SKM-1 treated with dmso at 0.1 percent for 144 hours (cell line): ENCODE data around the gene COMMD4.

Experiments
- DNase-seq: peaks from one replicate; lab custom pipeline; 2025; ENCODE audit not compliant: unreplicated experiment; lab: John Stamatoyannopoulos, UW

The COMMD4 gene

DNA sequence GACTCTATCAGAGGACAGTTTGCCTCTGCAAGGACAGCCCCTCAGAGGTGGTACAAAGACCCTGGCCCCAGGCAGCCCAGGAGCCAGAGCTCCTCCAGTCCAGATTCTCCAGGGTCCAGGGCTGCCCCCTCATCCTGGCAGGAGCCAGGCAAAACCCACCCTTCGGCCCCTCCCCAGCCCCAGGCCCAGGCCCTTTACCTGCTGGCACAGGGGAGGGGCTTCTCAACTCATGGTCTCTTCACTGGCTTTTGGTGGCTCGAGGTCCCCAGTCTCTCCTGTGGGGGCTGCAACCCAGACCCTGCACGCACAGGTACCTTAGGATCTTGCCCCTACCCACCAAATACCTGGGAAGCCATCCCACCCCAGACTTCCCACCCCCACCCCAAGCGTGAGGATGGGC lies 19.5 kb downstream of the COMMD4 start:
- no peak for DNase-seq

DNA sequence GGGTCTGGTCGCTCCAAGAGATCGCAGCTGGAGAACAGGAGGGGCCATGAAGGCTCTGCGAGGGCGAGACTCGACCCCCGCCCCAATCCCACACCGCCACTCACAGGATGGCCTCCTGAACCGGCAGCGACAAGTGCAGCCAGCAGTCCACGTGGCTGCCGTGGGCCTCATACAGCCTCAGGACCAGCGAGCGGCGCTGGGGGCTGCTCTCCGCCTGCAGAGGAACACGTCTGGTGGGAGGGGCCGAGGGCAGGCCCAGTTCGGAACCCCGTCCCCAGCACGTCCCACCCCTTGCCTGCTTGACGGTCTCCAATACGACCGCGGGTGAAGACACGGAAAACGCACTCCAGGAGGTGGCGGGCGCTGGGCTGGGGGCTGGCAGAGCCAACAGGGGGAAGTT lies 20.1 kb downstream of the COMMD4 start:
- no peak for DNase-seq

DNA sequence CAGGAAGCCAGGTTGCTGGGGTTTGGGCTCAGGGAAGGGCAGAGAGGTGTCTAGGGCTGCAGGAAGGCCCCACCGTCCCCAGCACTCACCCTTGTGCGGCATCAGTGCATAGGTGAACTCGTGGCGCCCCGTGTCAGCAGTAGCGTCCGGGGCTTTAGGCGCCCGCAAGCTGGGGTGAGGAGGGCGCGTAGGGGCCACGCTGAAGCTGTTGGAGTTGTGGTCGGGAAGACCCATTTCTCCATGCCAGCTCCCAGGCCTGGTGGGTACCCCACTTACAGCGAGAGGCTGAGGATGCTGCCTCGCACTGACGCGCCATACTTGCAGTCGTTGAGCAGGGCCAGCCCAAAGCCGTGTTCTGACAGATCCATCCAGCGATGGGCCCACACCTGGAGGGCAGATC lies 20.7 kb downstream of the COMMD4 start:
- DNase-seq: no peak

DNA sequence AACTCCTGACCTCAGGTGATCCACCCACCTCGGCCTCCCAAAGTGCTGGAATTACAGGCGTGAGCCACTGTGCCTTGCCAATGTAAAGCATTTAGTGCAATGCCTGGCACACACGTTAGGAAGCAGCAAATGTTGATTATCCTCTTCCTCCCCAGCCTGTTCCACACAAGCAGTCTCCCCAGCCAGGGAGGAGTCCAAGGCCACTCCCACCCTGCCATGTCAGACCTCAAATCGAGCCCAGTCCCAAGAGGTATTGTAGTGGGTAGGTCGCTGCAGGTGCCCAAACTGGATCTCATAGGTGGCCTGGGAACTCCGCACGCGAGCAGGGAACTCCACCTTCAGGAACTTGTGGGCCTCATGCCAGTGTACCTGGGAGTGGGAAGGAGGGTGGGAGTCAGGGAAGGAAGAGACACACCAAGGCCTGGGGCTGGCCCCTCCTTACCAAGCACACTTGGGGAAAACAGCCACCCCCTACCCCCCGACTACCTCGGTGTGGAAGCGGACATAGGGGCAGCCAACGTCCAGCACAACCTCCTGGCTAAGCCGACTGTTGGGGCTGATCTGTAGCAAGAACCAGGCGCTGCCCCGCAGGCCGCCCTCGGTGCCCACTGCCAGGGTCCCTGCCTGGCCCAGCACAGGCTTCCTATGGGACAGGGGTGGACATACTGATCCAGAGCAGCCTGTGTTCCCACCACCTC lies 22.3 kb downstream of the COMMD4 start:
- DNase-seq: no peak

DNA sequence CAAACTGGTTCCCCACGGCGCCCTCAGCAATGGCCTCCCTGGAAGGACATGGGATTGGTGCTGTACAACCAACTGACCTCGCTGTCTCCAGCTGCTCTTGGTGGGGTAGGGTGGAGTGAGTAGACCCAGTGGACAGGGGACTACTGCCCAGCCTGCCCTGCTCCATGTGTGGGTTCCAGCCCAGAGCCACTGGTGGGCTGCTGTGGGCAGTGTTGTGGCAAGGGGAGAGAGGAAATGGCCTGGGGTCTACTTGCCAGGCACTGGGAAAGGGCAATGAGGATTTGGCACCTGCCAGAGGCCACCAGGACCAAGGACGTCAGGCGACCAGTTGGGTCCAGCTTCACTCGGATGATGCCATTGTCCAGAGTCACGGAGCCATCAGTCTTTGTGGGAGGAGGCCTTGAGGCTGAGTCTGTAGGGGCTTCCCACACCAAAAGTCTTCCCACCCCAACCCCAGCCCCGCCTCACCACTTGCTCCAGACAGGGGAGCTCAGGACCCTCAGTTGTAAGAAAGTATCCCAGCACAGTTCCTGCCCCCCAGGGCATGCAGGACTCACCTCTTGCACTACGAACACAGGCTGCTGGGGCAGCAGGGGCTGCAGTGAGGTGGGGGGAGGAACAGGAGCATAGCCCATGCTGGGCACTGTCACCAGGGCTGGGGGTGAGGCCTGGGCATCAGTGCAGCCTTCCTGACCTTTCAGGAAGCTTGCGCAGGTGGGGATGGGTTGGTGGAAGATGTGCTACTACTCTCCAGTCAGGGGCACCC lies 23.1 kb downstream of the COMMD4 start:
- DNase-seq: no peak

DNA sequence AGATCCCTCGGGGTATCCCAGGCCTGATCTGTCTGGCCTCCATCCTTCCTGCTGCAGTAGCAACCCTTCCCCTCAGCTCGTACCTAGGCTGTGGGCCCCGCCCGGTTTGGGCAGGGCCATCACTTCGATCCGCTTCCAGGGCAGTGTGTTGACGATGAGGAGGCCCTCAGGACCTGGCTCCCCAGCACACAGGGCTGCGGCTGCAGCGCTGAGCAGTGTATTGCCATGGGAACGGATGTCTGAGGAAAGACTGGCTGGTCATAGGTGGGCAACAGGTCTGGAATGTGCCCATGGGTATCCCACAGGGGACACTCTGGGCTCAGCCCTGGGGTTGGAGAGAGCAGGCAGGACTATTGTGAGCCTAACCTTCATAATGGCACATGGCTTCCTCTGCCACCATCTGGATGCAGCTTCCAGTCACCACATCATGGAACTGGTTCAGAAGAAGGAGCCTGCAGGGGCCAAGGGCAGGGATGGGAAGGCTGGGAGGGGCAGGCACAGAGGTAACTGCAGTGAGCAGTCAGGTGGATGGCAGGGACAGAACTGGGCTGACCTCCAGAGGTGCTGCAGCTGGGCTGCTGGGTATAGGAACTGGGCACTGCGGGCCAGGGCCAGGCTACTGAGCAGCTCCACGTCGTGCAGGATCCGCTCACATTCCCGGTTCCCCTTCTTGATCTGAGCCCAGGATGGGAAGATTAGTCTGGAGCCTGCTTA lies 23.8 kb downstream of the COMMD4 start:
- no peak for DNase-seq

DNA sequence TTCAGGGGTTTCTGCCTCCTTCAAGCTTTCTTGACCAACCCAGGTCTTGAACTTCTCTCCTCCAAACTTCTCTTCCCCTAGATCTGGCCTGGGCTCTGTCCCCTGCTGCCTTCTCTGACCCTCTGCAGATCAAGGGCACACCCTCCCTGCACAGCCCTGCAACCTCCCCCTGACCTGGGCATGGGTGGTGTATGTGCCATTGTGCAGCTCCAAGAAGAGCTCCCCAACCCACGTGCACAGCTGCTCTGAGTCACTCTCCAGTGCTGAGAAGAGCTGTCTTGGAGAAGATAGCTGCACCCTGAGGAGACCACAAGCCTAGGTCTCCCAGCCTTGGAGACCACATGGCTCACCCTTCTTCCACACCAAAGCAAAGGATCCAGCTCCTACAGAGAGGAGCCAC lies 24.5 kb downstream of the COMMD4 start:
- no peak for DNase-seq

DNA sequence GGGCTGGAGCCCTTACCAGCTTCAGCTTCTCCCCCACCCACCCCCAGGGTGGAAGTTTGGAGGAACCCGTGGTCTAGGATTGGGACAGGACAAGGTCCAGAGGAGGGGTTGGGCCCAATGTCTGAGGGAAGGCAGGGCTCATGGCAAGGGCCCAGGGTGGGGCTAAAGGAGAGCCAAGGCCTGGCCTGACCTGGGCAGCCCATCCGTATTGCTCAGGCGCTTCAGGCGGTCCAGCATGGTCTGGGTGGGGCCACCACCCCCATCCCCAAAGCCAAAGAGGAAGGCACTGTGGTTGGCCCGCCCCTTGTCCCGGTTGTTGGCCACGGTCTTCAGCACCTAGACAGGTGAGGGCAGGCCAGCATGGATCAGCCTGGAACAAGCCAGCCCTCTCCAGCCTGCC lies 25.0 kb downstream of the COMMD4 start:
- DNase-seq: no peak

DNA sequence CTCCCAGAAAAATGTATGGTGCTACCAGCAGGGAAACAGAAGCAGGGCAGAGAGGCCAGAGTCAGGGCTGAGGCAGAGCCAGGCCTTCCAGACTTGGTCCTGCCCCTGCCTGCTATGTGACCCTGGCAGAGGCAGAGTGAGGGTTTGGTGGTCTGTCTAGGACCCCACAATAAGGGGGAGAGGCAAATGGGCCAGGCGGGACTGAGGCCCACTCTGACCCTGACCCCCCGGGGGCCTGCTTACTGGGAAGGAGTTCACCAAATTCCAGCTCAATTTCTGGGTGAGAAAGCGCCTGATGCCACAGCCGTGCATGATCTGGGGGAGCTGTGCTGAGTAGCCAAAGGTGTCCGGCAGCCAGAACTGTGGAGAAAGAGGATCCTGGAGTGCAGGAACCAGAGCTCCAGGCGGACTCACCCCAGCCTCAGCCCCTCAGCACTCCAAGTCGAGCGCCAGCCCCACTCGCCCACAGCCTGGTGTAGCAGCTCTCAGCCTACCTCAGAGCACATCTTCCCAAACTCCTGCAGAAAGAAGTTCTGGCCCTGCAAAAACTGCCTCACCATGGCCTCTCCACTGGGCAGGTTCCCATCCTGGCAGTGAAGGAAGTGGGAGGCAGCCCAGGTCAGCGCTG lies 25.6 kb downstream of the COMMD4 start:
- DNase-seq: no peak

DNA sequence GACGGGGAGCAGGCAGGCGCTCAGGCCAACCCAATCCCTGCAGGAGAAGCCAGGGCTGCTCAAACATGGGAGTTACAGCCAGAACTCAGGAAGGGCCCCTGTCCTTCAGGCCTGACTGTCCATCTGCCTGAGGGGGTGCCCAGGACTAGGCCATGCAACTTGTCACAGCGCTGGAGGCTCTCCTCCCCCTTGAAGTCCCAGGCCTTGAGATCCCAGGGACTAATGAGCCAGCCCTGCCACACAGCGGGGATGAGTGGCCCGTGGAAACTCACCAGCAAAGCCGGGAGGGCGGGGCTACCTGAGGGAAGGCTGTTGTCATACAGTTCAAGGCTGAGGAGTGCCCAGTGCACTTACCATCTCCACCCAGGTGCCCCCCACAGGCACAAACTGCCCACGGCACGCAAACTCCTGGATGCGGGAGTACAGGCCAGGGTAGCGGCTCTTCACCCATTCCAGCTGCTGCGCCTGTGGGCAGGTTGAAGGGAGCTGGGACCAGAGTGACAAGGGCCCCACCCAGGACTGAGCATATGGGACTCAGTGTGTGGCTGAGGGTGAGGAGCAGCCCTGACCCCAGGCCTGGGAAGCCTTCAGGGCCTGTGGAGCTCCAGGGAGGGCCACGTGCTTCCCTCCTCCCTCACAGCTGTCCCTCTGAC lies 26.3 kb downstream of the COMMD4 start:
- no peak for DNase-seq

DNA sequence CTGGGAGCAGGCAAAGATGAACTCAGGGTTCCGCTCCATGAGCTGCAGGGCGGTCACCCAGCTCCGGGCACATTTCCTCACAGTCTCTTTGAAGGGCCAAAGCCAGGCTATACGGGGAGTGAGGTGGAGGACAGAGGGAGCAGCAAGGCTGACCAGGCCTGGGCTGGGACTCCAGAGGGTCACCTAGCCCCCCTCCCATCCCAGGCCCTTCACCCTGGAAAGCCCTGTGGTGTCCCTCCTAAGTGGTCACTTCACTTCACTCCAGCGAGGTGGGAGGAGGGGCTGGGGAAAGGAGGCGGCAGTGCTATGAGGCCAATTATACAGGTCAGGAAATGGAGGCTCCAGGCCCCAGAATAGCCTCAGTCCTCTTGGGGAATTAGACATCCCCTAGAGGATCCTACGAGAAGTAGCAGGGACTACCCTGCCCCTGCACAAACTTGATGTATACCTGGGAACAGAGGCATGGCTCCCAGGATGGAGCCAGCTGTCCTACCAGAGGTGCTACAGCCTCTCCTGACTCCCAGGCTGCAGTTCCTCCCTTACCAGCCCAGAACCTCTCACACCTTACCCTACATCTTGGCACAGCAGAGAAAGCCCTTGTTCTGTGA lies 26.9 kb downstream of the COMMD4 start:
- DNase-seq: no peak

DNA sequence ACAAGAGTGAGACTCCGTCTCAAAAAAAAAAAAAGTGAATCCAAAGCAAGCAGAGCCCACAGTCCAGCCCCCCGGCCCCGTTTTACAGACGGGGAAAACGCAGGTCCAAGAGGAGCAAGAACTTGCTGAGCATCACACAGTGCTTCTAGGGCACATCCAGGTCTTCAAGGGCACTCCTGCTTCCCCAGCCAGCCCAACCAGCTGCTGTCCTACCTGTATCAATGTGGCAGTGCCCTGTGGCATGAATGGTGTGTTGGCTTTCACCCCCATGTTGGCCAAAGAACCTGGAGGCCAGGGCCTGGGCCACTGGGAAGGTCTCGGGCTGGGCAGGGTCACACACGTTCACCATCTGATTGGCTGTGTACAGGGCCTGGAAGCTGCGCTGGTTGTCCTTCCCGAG lies 27.9 kb downstream of the COMMD4 start:
- DNase-seq: no peak

DNA sequence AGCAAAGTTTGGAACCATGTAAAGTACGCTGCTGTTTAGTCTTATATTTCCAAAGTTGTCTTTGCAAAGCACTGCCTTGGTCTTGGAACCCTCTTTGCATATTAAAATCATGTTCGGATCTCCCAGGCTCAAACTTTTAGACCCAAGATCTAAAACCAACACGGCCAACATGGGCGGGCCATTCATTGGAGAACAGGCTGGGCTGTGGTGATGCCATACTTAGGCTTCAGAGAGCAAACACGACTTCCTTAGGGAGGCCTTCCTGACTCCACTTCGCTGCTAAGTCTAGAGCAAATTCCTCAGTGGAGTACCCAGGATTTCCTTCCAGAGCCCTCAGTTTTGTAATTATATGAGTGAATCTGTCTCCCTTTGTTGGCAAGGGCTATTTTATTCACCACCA lies 29.0 kb downstream of the COMMD4 start:
- no peak for DNase-seq

DNA sequence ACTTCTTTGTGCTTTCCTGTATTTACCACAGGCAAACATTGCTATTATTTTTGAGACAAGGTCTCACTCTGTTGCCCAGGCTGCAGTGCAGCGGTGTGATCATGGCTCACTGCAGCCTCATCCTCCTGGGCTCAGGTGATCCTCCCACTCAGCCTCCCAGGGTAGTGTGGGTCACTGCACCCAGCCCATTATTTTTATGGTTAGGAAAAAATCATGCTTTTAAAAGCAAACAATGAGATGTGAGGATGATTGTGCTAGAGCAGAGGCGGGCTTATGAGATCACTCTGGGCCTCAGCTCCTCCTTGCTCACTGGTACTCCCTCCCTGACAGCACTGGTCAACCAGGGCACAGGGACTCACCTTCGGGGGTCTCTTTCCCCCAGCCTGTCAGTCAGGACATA lies 30.3 kb downstream of the COMMD4 start:
- no peak for DNase-seq

DNA sequence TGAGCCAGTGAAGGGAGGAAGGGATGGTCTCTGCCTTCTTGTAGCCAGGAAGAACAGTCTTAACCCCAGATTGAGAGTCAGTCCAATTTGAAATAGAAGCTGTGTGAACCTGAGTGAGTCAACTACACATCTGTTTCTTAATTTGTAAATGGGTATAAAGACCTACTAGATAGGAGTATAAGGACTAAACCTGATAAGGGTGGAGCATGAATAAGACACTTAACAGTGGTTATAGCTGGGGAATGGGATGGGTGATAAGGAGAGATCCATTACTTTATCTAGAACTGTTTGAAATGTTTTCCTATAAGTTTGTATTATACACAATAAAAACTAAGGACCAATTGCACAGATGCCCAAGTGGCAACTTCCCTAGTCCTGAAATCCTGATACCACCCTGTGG lies 31.1 kb downstream of the COMMD4 start:
- no peak for DNase-seq

DNA sequence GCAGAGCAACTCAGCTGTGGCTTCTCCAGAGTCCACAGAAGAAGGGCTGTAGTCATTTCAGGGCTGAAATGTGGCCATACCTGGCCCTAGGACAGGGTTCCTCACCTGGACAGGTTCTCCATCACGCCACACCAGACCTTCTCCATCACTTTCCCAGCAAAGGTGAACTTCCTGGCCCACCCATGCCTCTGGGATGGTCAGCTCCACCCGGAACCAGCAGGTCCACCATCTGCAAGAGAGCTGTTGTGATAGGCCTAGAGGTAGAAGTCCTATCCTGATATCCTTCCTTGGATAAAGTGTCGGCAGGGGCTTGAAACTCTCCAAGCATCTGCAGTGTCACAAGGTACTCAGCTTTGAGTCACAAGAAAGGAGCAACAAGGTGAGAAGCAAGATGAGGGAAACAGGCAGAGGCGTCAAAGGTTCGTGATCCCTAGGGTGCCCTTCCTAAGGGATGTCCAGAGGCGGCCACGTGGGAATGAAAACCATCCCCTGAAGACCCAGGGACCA lies 31.6 kb downstream of the COMMD4 start:
- DNase-seq: no peak

DNA sequence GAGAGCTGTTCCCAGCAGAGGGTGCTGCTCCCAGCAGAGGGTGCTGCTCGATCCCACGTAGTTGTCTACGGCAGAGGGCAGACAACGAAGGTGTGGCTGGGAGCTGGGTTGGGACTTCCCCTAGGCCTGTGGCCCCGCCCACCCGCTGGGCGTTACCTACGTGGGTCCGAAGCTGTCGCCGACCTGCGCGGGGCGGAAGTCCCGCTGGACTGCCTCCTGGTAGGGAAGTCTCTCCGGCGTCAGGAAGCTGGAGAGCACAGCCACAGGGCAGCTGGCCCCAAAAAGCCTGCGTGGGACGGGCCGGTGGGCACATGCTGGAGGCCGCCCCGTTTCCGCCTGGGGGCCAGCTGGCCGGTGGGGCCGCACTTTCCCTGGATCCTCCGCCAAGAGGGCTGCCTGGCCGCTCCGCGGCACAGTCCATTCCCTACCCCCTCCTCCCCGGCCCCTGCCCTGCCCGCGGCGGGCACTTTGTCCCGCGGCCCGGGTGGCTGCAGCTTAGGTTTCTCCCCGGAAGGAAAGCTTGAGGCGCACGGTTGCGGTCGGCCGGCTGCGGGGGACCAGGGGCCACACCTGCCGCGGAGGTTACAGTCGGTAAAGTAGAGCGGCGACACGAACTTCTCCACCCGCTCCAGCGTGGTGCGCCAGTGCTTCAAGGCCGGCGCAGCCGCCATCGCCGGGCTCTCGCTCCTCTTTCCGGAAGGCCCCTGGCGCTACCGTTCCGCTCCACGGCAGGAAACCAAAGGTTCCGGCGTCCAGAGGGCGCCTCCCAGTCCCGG lies 32.2 kb downstream of the COMMD4 start, which contains the start of gene MAN2C1:
Gene MAN2C1, minus strand, starts transcription at position 695 of the 776 bp plus-strand sequence. Its CDS starts 24 bp downstream, at position 671.
- peak; percentile 95 for DNase-seq

DNA sequence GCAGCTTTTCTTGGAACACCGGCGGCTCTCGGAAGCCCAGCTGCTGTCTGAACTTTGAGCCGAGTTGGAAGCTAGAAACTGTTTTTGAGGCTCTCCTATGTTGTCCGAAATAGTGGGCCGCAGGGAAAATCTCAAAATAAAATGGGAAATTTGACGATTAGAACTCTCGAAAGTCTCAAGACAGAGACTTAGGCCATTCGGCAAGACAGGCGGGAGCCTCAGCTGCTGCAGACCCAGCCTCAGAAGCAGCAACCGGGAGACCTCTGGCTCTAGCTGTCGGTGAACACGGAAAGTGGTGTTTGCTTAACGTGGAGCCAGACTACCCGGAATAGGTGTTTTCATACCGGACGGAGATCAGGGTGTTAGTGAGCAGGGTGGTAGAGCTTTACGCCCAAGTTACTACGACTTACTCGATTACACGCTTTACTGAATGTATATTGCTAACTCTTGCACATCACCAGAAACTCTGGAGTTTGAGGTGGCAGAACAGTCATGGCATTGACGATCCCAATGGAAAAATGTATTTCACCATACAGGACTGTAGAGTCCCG lies 32.9 kb downstream of the COMMD4 start:
- no peak for DNase-seq

DNA sequence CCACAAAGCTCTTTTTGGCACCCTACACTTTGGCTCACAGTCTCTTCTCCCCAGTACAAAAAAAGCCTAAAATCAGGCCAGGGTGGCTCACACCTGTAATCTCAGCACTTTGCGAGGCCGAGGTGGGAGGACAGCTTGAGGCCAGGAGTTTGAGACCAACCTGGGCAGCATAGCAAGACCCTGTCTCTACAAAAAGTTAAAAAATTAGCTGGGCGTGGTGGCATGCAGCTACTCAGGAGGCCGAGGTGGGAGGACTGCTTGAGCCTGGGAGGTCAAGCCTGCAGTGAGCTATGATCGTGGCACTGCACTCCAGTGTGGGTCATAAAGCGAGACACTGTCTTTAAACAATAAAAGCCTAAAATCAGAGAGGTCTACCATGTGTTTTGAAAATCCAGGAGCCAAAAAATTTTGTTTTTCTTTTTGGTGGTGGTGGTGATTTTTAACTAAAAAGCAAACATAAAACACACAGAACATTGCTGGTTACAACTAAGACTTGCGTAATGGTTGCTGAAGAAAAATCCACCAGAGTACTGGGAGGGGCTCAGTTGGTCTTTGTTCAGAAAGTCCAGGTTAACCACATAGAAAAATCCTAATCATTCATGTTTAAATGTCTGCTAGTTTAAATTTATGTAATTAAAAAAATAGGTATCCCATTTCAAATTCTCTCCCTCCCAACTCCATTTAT lies 34.2 kb downstream of the COMMD4 start:
- no peak for DNase-seq
